ENCODE results near the gene STK17A. TPM values are rescaled to one million over a fixed set of nuclear protein-coding genes. Genes with fewer than 3 reads are reported as not detected.

Gene STK17A
- polyA plus RNA-seq, 3 donors: 2.8 to 14.1 (median 9.5) TPM

DNA sequence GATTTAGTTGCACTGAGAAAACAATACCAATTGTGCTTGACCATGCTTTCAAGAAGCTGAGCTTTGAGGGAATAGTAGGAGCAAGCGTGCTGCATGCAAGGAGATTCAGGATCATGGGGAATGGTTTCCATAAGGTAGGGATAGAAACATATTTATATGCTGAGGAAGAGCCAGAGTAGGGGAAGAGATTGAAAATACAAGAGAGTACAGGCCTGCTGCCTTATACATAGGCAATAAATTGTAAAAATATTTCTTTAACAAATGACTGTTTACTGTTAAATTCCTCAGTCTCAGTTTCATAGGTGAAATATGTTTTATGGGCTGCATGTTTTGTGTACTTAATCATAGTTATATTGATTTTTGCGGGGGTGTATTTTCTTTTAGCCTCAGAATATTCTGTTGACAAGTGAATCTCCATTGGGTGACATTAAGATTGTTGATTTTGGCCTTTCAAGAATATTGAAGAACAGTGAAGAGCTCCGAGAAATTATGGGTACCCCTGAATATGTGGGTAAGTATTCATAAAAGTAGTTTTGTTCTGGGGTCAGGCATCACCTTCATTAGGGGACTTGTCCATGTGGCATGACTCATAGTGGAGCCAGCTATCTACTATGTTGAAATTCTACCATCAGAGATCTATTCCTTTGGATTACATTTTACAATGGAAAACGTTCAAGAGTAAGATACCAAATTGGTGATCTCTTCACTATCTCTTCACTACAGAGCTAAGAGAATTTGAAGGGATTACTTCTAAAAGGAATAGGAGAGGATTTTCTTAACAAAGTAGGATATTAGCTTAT lies 36.5 kb downstream of the STK17A start:
- Histone ChIP-seq H4K20me1 (ENCODE audit: insufficient read depth, low read length) (no peaks in the 10 kb centered on the region), H3K4me3 (replicated peaks in 1 of 3; ENCODE audit: low read depth in 2 of 3, low read length in 3 of 3) (no peak overlapping the region), H3K4me2 (replicated peaks; ENCODE audit: extremely low read depth, low read length, poor library complexity, severe bottlenecking) (no peak overlapping the region), H3K4me1 (ENCODE audit: control insufficient read depth in 1 of 2, insufficient read depth in 2 of 2, low read length in 2 of 2) (no peaks in the 10 kb centered on the region), H3K27me3 (ENCODE audit: control insufficient read depth in 2 of 2, insufficient read depth in 2 of 2, low read length in 2 of 2) (no peaks in the 10 kb centered on the region), H3K36me3 (replicated peaks in 1 of 2; ENCODE audit: control insufficient read depth in 1 of 2, insufficient read depth in 2 of 2, low read length in 2 of 2) (peaks cover 22 to 81% of the 10 kb centered on the region in 2 donors), H3K9me3 (replicated peaks in 1 of 2; ENCODE audit: control insufficient read depth in 1 of 2, insufficient read depth in 1 of 2, low read length in 2 of 2) (no peaks in the 10 kb centered on the region), H3K79me2 (ENCODE audit: insufficient read depth, low read length) (no peaks in the 10 kb centered on the region), H3K27ac (ENCODE audit: low read depth in 1 of 2, low read length in 2 of 2) (no peak overlapping the region), H2AFZ (ENCODE audit: insufficient read depth, low read depth, low read length, poor library complexity, severe bottlenecking) (no peak overlapping the region), H3K9ac (ENCODE audit: insufficient read depth, low read length, poor library complexity, severe bottlenecking) (no peak overlapping the region)
- no peak for TF ChIP-seq CTCF (IDR thresholded peaks at IDR 0.05)
- H3K36me3 Mint-ChIP-seq: peaks cover 28 to 41% of the 10 kb centered on the region in 2 donors
- no peak overlapping the region for H3K27ac Mint-ChIP-seq
- no peaks in the 10 kb centered on the region for H3K9me3 Mint-ChIP-seq
- peaks cover 0 to 3% (median 0%) of the 10 kb centered on the region in 3 donors for H3K27me3 Mint-ChIP-seq (ENCODE audit: low read depth in 3 of 3)
- intact Hi-C loops (cut with micrococcal nuclease): no loop called here
- DNase-seq: no peak
- WGBS (ENCODE audit: insufficient coverage): 100% methylated on average over 3 of the region's 4 CpGs
- no peaks in the 10 kb centered on the region for H3K4me1 Mint-ChIP-seq
- H3K4me3 Mint-ChIP-seq: no peak overlapping the region

- no peak overlapping the region for H2AFZ ChIP-seq (ENCODE audit: insufficient read depth, low read depth, low read length, poor library complexity, severe bottlenecking)
- H3K27me3 ChIP-seq (ENCODE audit: control insufficient read depth in 2 of 2, insufficient read depth in 2 of 2, low read length in 2 of 2): no peaks in the 10 kb centered on the region
- DNase-seq: no peak
- H3K27ac ChIP-seq (ENCODE audit: low read depth in 1 of 2, low read length in 2 of 2): no peak overlapping the region
- Mint-ChIP-seq H3K4me1 (no peaks in the 10 kb centered on the region), H3K4me3 (no peak overlapping the region), H3K9me3 (no peaks in the 10 kb centered on the region), H3K27me3 (ENCODE audit: low read depth in 3 of 3) (no peaks in the 10 kb centered on the region), H3K36me3 (peaks cover 37 to 50% of the 10 kb centered on the region in 2 donors), H3K27ac (no peak overlapping the region)
- H3K79me2 ChIP-seq (ENCODE audit: insufficient read depth, low read length): no peaks in the 10 kb centered on the region
- no peak for TF ChIP-seq CTCF (IDR thresholded peaks at IDR 0.05)
- no peak overlapping the region for H3K4me2 ChIP-seq (replicated peaks; ENCODE audit: extremely low read depth, low read length, poor library complexity, severe bottlenecking)
- WGBS (ENCODE audit: insufficient coverage): 100% methylated on average over 2 of the region's 5 CpGs
- peaks cover 40 to 82% of the 10 kb centered on the region in 2 donors for H3K36me3 ChIP-seq (replicated peaks in 1 of 2; ENCODE audit: control insufficient read depth in 1 of 2, insufficient read depth in 2 of 2, low read length in 2 of 2)
- no peak overlapping the region for H3K9ac ChIP-seq (ENCODE audit: insufficient read depth, low read length, poor library complexity, severe bottlenecking)
- H3K4me3 ChIP-seq (replicated peaks in 1 of 3; ENCODE audit: low read depth in 2 of 3, low read length in 3 of 3): no peak overlapping the region
- intact Hi-C loops (cut with micrococcal nuclease): no loop called here
- H3K4me1 ChIP-seq (ENCODE audit: control insufficient read depth in 1 of 2, insufficient read depth in 2 of 2, low read length in 2 of 2): no peaks in the 10 kb centered on the region
- no peaks in the 10 kb centered on the region for H4K20me1 ChIP-seq (ENCODE audit: insufficient read depth, low read length)
- H3K9me3 ChIP-seq (replicated peaks in 1 of 2; ENCODE audit: control insufficient read depth in 1 of 2, insufficient read depth in 1 of 2, low read length in 2 of 2): no peaks in the 10 kb centered on the region
These were observed 39.0 kb downstream of the STK17A start for GRCh38 chr7:43621729-43622448.

All from CD14-positive monocyte (primary cell).